K562 (cell line): ENCODE measurements around the gene ERCC3.

Source experiments
- DPF2 ChIP-seq: fragments of 450-650 bp; IDR thresholded peaks from 2 replicates; pipeline ENCODE4 v1.6.1; 2016
- HOMEZ ChIP-seq: fragments of 250-450 bp; sonication (Bioruptor Pico); IDR thresholded peaks from 2 replicates; pipeline ENCODE4 v1.4.0; 2020; ENCODE audit warnings: mild to moderate bottlenecking, moderate library complexity
- TEAD4 ChIP-seq, 2 experiments: sonication (generic) in 1 of 2; formaldehyde crosslinking in 1 of 2; IDR thresholded peaks; 2 replicates each; pipeline versions ENCODE4 v1.6.1 to v1.8.0; 2012 to 2022; ENCODE audit warnings: borderline replicate concordance in 1 of 2, inconsistent platforms in 1 of 2, low read length in 1 of 2, mild to moderate bottlenecking in 1 of 2, missing genetic modification reagents in 1 of 2
- ZBTB40 ChIP-seq, 2 experiments: fragments of 450-650 bp in 1 of 2; sonication (generic) in 1 of 2; formaldehyde crosslinking in 1 of 2; IDR thresholded peaks; 2 replicates each; pipeline versions ENCODE4 v1.7.1 to v1.9.0; 2016 to 2022; ENCODE audit warnings: inconsistent platforms in 1 of 2, mild to moderate bottlenecking in 1 of 2, missing genetic modification reagents in 1 of 2
- ZNF274 ChIP-seq: IDR thresholded peaks from 2 replicates; pipeline ENCODE4 v1.6.1; 2011; ENCODE audit warnings: low read depth, mild to moderate bottlenecking, low read length, moderate library complexity, borderline replicate concordance

GRCh38 chr2:127225186-127225960 is 68.6 kb downstream of the ERCC3 start:
- no peak for TF ChIP-seq TEAD4 (IDR thresholded peaks at IDR 0.05; ENCODE audit: low read length)
- TF ChIP-seq TEAD4 (CRISPR knock-in tag; IDR thresholded peaks at IDR 0.05; ENCODE audit: borderline replicate concordance) = no peak
- no peak for TF ChIP-seq DPF2
- no peak for TF ChIP-seq ZBTB40 (IDR thresholded peaks at IDR 0.05)
- TF ChIP-seq ZBTB40 (CRISPR knock-in tag; IDR thresholded peaks at IDR 0.05) = no peak
- TF ChIP-seq HOMEZ (CRISPR knock-in tag) = no peak
- no peak for TF ChIP-seq ZNF274
